Measurements from ENCODE around the gene SPAG17.

SPAG17 gene

DNA sequence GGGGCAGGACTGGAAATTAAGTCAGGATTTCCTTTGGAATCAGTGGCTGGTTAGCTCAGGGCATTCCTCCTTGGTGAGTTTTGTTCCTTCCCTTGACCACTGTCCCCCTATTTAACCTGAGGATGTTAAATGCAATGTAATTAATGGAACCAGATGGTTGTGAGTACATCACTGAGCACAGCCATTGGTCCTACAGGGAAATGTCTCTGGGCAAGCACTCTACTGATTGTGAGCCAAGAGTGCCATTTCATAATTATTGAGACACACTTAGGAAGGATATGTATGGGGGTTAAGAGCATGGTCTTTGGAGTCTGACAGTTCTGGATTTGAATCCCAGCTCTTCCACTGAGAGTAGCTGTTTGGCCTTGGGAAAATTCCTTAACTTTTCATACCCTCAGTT lies 74.4 kb downstream of the SPAG17 start:
- TF ChIP-seq, protein P1, sequence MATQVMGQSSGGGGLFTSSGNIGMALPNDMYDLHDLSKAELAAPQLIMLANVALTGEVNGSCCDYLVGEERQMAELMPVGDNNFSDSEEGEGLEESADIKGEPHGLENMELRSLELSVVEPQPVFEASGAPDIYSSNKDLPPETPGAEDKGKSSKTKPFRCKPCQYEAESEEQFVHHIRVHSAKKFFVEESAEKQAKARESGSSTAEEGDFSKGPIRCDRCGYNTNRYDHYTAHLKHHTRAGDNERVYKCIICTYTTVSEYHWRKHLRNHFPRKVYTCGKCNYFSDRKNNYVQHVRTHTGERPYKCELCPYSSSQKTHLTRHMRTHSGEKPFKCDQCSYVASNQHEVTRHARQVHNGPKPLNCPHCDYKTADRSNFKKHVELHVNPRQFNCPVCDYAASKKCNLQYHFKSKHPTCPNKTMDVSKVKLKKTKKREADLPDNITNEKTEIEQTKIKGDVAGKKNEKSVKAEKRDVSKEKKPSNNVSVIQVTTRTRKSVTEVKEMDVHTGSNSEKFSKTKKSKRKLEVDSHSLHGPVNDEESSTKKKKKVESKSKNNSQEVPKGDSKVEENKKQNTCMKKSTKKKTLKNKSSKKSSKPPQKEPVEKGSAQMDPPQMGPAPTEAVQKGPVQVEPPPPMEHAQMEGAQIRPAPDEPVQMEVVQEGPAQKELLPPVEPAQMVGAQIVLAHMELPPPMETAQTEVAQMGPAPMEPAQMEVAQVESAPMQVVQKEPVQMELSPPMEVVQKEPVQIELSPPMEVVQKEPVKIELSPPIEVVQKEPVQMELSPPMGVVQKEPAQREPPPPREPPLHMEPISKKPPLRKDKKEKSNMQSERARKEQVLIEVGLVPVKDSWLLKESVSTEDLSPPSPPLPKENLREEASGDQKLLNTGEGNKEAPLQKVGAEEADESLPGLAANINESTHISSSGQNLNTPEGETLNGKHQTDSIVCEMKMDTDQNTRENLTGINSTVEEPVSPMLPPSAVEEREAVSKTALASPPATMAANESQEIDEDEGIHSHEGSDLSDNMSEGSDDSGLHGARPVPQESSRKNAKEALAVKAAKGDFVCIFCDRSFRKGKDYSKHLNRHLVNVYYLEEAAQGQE (IDR thresholded peaks at IDR 0.05; ENCODE audit: insufficient read depth in 1 of 2, low read depth in 2 of 2, low read length in 2 of 2), result no peak
- TF ChIP-seq POLR2AphosphoS5 (IDR thresholded peaks at IDR 0.05; ENCODE audit: low read depth, low read length), result no peak
- TF ChIP-seq SIN3A (IDR thresholded peaks at IDR 0.05; ENCODE audit: borderline replicate concordance, insufficient read depth, low read length), result no peak
- TF ChIP-seq FOXP2 (optimal IDR thresholded peaks at IDR 0.05; ENCODE audit: borderline replicate concordance, extremely low read depth, extremely low read length, insufficient read depth), result no peak
- TF ChIP-seq TAF1 (IDR thresholded peaks at IDR 0.05; ENCODE audit: borderline replicate concordance, insufficient read depth, low read length), result no peak

DNA sequence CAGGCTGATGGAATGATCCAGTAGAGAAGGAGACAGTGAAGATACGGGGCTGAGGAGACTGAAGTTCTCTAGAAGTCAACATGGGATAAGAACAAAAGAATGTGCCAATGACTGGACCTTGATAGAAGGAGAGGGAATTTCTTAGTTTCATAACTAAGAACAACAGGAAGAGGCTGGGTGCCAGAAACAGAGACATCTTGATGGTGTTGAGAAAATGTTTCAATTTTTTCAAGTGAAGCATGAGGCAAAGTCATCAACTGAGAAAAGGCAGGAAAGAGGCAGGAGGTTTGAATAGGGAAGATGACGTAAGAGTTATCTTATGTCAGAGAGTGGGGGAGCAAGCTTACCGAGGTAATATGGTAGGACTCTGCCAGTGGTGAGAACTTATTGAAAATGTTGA lies 80.1 kb downstream of the SPAG17 start:
- TF ChIP-seq TAF1 (IDR thresholded peaks at IDR 0.05; ENCODE audit: borderline replicate concordance, insufficient read depth, low read length) (no peak), SIN3A (IDR thresholded peaks at IDR 0.05; ENCODE audit: borderline replicate concordance, insufficient read depth, low read length) (no peak), FOXP2 (optimal IDR thresholded peaks at IDR 0.05; ENCODE audit: borderline replicate concordance, extremely low read depth, extremely low read length, insufficient read depth) (no peak), POLR2AphosphoS5 (IDR thresholded peaks at IDR 0.05; ENCODE audit: low read depth, low read length) (no peak)
- TF ChIP-seq, protein P1 (IDR thresholded peaks at IDR 0.05; ENCODE audit: insufficient read depth in 1 of 2, low read depth in 2 of 2, low read length in 2 of 2), result no peak

DNA sequence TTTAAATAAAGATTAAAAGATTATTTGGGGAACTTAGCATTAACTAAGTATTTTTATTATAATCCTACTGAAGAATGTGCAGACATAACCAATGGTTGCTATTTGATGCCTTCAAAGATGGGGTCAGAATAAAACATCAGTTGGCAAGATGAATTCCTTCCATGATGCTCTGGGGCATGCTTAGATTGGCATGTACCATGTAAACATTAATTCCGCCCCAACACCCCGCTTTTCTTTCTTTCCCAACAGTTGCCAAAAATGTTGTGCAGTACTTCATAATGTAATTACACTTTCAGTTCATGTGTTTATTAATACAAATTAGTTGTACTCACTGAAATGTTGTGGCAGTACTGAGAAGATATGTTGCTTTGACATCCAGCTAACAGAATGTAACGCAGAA lies 82.6 kb downstream of the SPAG17 start:
- TF ChIP-seq POLR2AphosphoS5 (IDR thresholded peaks at IDR 0.05; ENCODE audit: low read depth, low read length) (no peak), FOXP2 (optimal IDR thresholded peaks at IDR 0.05; ENCODE audit: borderline replicate concordance, extremely low read depth, extremely low read length, insufficient read depth) (no peak), SIN3A (IDR thresholded peaks at IDR 0.05; ENCODE audit: borderline replicate concordance, insufficient read depth, low read length) (no peak), TAF1 (IDR thresholded peaks at IDR 0.05; ENCODE audit: borderline replicate concordance, insufficient read depth, low read length) (no peak)
- TF ChIP-seq, protein P1 (IDR thresholded peaks at IDR 0.05; ENCODE audit: insufficient read depth in 1 of 2, low read depth in 2 of 2, low read length in 2 of 2), result no peak

- no peak for TF ChIP-seq POLR2AphosphoS5 (IDR thresholded peaks at IDR 0.05; ENCODE audit: low read depth, low read length)
Measured at GRCh38 chr1:118101999-118102398, 83.0 kb downstream of the SPAG17 start.

GRCh38 chr1:118101515-118101844 lies 83.5 kb downstream of the SPAG17 start:
- TF ChIP-seq SIN3A (IDR thresholded peaks at IDR 0.05; ENCODE audit: borderline replicate concordance, insufficient read depth, low read length) (no peak), FOXP2 (optimal IDR thresholded peaks at IDR 0.05; ENCODE audit: borderline replicate concordance, extremely low read depth, extremely low read length, insufficient read depth) (no peak), POLR2AphosphoS5 (IDR thresholded peaks at IDR 0.05; ENCODE audit: low read depth, low read length) (no peak), TAF1 (IDR thresholded peaks at IDR 0.05; ENCODE audit: borderline replicate concordance, insufficient read depth, low read length) (no peak)
- TF ChIP-seq, protein P1 (IDR thresholded peaks at IDR 0.05; ENCODE audit: insufficient read depth in 1 of 2, low read depth in 2 of 2, low read length in 2 of 2), result no peak
